ENCODE measurements around the gene DNM3.

GRCh38 chr1:172239901-172240300 lies 398.6 kb downstream of the DNM3 start:
- TF ChIP-seq CTCF (IDR thresholded peaks at IDR 0.05; ENCODE audit: extremely low read depth in 1 of 2, insufficient read depth in 1 of 2, low read depth in 1 of 2, low read length in 2 of 2) (no peak), FOS (IDR thresholded peaks at IDR 0.05; ENCODE audit: borderline replicate concordance, insufficient read depth, low read length) (no peak), POLR2AphosphoS5 (IDR thresholded peaks at IDR 0.05; ENCODE audit: insufficient read depth, low read depth, low read length) (no peak), POLR2A (IDR thresholded peaks at IDR 0.05; ENCODE audit: low read depth, low read length) (no peak), EZH2 (IDR thresholded peaks at IDR 0.05; ENCODE audit: borderline replicate concordance, low read depth, low read length, severe bottlenecking) (no peak), GATA2 (IDR thresholded peaks at IDR 0.05; ENCODE audit: insufficient read depth, insufficient read length, low read depth, low read length) (no peak), MAX (IDR thresholded peaks at IDR 0.05; ENCODE audit: insufficient read depth, insufficient read length) (no peak), JUN (IDR thresholded peaks at IDR 0.05; ENCODE audit: borderline replicate concordance, insufficient read depth, insufficient read length, low read depth) (no peak)
